ENCODE measurements around the gene LONRF2.

The LONRF2 gene

GRCh38 chr2:100230754-100231153, 91.5 kb downstream of the LONRF2 start:
- DNase-seq, result no peak

- no peak for DNase-seq
Observed at GRCh38 chr2:100228967-100229366, 93.3 kb downstream of the LONRF2 start.

GRCh38 chr2:100228415-100228814, 93.9 kb downstream of the LONRF2 start:
- DNase-seq, result no peak

- no peak for DNase-seq
Observed at GRCh38 chr2:100224988-100225710, 97.2 kb downstream of the LONRF2 start.

GRCh38 chr2:100223502-100223901, 98.8 kb downstream of the LONRF2 start:
- DNase-seq, result no peak

All from NCI-H524 (cell line).